Measurements from ENCODE around the gene HSH2D. TPM values are rescaled to one million over a fixed set of nuclear protein-coding genes. Genes with fewer than 3 reads are reported as not detected.

HSH2D gene
- total and polyA plus RNA-seq, 9 of the 15 experiments (the other 6 are each of a cell fraction or from before 2014, with no cell fraction given), result 0.03 to 1.1 (median 0.35) TPM; not detected in 1

DNA sequence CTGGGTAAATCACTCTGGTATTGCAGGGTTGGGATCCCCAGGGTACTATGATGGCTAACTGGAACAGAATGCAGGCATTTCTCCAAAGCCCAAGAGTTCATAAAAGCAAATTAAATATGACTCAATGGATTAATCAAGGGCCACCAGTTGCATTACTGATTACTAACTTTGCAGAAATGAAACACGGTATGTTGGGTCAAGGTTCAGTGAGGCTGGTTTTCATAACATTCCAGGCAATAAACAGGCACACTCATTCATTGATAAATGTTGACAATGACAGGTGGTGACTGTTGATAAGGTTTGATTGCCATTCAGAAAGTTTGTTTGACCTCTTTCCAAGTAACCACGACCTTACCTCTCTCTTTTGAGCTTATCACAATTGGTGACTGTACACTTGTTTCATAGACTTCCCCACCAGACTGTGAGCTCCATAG lies 53.7 kb downstream of the HSH2D start (continued):
- TF ChIP-seq FOSL1 (tag; conservative IDR thresholded peaks at IDR 0.05) (peak; percentile 96), MBD2 (IDR thresholded peaks at IDR 0.05; ENCODE audit: borderline replicate concordance, low read depth) (no peak), PHTF2 (CRISPR knock-in tag; IDR thresholded peaks at IDR 0.05) (no peak), CXXC5 (CRISPR knock-in tag; IDR thresholded peaks at IDR 0.05) (no peak), POU5F1 (IDR thresholded peaks at IDR 0.05; ENCODE audit: borderline replicate concordance, low read depth, low read length, partially characterized antibody) (no peak), NONO (IDR thresholded peaks at IDR 0.05; ENCODE audit: low read depth in 2 of 2, low read length in 1 of 2) (no peak), ARID2 (IDR thresholded peaks at IDR 0.05) (no peak), TEAD4 (IDR thresholded peaks at IDR 0.05; ENCODE audit: low read length) (peak; percentile 99), TEAD4 (CRISPR knock-in tag; IDR thresholded peaks at IDR 0.05; ENCODE audit: borderline replicate concordance) (peak; percentile 71; the same call in 1 of the 2 replicates), ZNF77 (CRISPR knock-in tag; IDR thresholded peaks at IDR 0.05) (no peak), DACH1 (IDR thresholded peaks at IDR 0.05; ENCODE audit: partially characterized antibody) (peak; percentile 45), SMAD4 (CRISPR knock-in tag; conservative IDR thresholded peaks at IDR 0.05) (no peak), SREBF1 (IDR thresholded peaks at IDR 0.05; ENCODE audit: borderline replicate concordance, low read depth, low read length) (no peak), WHSC1 (IDR thresholded peaks at IDR 0.05; ENCODE audit: low read length) (no peak), ZNF76 (CRISPR knock-in tag; IDR thresholded peaks at IDR 0.05; ENCODE audit: borderline replicate concordance) (no peak)
- TF ChIP-seq, protein P1, sequence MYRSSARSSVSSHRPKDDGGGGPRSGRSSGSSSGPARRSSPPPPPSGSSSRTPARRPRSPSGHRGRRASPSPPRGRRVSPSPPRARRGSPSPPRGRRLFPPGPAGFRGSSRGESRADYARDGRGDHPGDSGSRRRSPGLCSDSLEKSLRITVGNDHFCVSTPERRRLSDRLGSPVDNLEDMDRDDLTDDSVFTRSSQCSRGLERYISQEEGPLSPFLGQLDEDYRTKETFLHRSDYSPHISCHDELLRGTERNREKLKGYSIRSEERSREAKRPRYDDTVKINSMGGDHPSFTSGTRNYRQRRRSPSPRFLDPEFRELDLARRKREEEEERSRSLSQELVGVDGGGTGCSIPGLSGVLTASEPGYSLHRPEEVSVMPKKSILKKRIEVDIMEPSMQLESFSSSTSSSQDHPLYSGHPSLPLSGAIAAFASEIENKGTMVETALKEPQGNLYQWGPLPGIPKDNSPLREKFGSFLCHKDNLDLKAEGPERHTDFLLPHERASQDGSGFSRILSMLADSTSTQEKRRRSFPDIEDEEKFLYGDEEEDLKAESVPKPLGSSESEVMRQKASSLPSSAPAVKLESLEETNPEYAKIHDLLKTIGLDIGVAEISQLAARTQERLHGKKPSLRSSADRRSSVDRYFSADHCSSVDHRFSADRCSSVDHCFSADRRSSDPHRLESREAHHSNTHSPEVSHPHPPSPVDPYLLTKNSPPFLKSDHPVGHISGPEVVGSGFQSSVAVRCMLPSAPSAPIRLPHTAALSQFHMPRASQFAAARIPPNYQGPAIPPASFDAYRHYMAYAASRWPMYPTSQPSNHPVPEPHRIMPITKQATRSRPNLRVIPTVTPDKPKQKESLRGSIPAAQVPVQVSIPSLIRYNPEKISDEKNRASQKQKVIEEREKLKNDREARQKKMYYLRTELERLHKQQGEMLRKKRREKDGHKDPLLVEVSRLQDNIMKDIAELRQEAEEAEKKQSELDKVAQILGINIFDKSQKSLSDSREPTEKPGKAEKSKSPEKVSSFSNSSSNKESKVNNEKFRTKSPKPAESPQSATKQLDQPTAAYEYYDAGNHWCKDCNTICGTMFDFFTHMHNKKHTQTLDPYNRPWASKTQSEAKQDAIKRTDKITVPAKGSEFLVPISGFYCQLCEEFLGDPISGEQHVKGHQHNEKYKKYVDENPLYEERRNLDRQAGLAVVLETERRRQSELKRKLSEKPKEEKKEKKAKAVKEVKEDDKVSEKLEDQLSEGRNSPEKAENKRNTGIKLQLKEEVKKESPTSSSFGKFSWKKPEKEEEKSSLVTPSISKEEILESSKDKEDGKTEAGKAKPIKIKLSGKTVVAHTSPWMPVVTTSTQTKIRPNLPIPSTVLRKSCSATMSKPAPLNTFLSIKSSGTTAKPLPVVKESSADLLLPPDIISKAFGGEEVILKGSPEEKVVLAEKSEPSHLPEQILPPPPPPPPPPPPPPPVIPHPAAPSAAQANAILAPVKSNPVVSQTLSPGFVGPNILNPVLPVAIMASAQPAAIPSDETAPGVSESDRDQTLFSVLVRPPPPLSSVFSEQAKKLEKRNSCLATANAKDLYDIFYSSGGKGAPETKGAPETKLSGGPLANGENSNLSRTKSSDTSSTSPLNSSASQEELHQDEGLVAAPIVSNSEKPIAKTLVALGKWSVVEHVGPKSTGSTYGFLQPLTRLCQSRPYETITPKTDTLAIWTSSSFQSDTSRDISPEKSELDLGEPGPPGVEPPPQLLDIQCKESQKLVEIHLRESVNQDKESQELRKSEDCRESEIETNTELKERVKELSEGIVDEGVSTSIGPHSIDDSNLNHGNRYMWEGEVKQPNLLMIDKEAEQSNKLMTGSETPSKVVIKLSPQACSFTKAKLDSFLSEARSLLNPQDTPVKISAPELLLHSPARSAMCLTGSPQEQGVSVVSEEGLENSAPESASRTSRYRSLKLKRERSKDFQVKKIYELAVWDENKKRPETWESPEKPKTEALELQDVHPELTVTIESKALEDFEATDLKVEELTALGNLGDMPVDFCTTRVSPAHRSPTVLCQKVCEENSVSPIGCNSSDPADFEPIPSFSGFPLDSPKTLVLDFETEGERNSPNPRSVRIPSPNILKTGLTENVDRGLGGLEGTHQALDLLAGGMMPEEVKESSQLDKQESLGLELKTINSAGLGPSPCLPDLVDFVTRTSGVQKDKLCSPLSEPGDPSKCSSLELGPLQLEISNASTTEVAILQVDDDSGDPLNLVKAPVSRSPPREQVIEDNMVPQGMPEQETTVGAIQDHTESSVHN (IDR thresholded peaks at IDR 0.05; ENCODE audit: borderline replicate concordance in 1 of 2, low read depth in 1 of 2), result no peak
- TF ChIP-seq, protein P2, sequence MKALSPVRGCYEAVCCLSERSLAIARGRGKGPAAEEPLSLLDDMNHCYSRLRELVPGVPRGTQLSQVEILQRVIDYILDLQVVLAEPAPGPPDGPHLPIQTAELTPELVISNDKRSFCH (CRISPR knock-in tag; IDR thresholded peaks at IDR 0.05), result no peak
- TF ChIP-seq, protein P2 (tag; IDR thresholded peaks at IDR 0.05), result no peak
- TF ChIP-seq, protein P3, sequence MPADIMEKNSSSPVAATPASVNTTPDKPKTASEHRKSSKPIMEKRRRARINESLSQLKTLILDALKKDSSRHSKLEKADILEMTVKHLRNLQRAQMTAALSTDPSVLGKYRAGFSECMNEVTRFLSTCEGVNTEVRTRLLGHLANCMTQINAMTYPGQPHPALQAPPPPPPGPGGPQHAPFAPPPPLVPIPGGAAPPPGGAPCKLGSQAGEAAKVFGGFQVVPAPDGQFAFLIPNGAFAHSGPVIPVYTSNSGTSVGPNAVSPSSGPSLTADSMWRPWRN (IDR thresholded peaks at IDR 0.05; ENCODE audit: low read depth), result peak; percentile 88

Data from K562 (cell line).